ENCODE measurements around the gene TMEM244. TPM values are rescaled to one million over a fixed set of nuclear protein-coding genes. Genes with fewer than 3 reads are reported as not detected.

The TMEM244 gene
- total and polyA plus RNA-seq, 11 donors: not detected

GRCh38 chr6:129894921-129895320 is 33.8 kb upstream of the TMEM244 start:
- whole genome bisulfite sequencing, 4 donors: 80 to 90% (median 87%) methylated on average over 3 of the region's 3 CpGs
- intact Hi-C loops (cut with DNase I): loop anchor here in 8 of 10 donors (2.0 to 10.0 kb wide), 3 partner anchors 120 to 127 kb away; partner anchors contain the start of gene L3MBTL3 (in 2 of the 8)
- TF ChIP-seq POLR2A (IDR thresholded peaks at IDR 0.05) (no peak), CTCF (IDR thresholded peaks at IDR 0.05) (no peak)

GRCh38 chr6:129893640-129894039 is 32.5 kb upstream of the TMEM244 start:
- intact Hi-C loops (cut with DNase I): loop anchor here in 8 of 10 donors (2.0 to 10.0 kb wide), 3 partner anchors 121 to 129 kb away; partner anchors contain the start of gene L3MBTL3 (in 2 of the 8)

More at GRCh38 chr6:129894921-129895320, 33.8 kb upstream of the TMEM244 start:
- DNase-seq (no peak), ATAC-seq (no peak)
- H3K27ac ChIP-seq: peak overlapping the region in 1 of 12 donors; percentile 15
- peaks cover 0 to 19% (median 0%) of the 10 kb centered on the region in 12 donors for H3K4me1 ChIP-seq
- H3K27me3 ChIP-seq: no peaks in the 10 kb centered on the region
- no peak overlapping the region for H3K4me3 ChIP-seq
- H3K9me3 ChIP-seq: no peaks in the 10 kb centered on the region
- no peaks in the 10 kb centered on the region for H3K36me3 ChIP-seq

GRCh38 chr6:129890701-129891100 is 29.6 kb upstream of the TMEM244 start:
- no peak overlapping the region for H3K4me3 ChIP-seq
- no peaks in the 10 kb centered on the region for H3K27me3 ChIP-seq
- no peak for ATAC-seq
- intact Hi-C loops (cut with DNase I): loop anchor here in 7 of 10 donors (5.0 to 10.0 kb wide), 2 partner anchors 124 to 132 kb away; partner anchors contain the start of gene L3MBTL3 (in 2 of the 7)
- peaks cover 0 to 23% (median 0%) of the 10 kb centered on the region in 12 donors for H3K4me1 ChIP-seq
- no peaks in the 10 kb centered on the region for H3K9me3 ChIP-seq
- H3K27ac ChIP-seq: no peak overlapping the region
- no peak for TF ChIP-seq POLR2A (IDR thresholded peaks at IDR 0.05)
- 39 to 47% (median 42%) methylated on average over 4 of the region's 4 CpGs for WGBS, 4 donors
- no peaks in the 10 kb centered on the region for H3K36me3 ChIP-seq
- DNase-seq: no peak

More at GRCh38 chr6:129893640-129894039, 32.5 kb upstream of the TMEM244 start:
- no peak overlapping the region for H3K4me3 ChIP-seq
- H3K4me1 ChIP-seq: peaks cover 0 to 23% (median 0%) of the 10 kb centered on the region in 12 donors
- DNase-seq (no peak), ATAC-seq (no peak)
- H3K27ac ChIP-seq: no peak overlapping the region
- no peaks in the 10 kb centered on the region for H3K27me3 ChIP-seq
- no peaks in the 10 kb centered on the region for H3K9me3 ChIP-seq
- H3K36me3 ChIP-seq: no peaks in the 10 kb centered on the region
- TF ChIP-seq POLR2A (IDR thresholded peaks at IDR 0.05) (no peak), CTCF (IDR thresholded peaks at IDR 0.05) (peak in 8 of 12 donors; percentile 16 to 42 (median 32))

- DNase-seq: no peak
- intact Hi-C loops (cut with DNase I): loop anchor here in 7 of 10 donors (5.0 to 10.0 kb wide), 2 partner anchors 125 to 132 kb away; partner anchors contain the start of gene L3MBTL3 (in 2 of the 7)
- TF ChIP-seq POLR2A (IDR thresholded peaks at IDR 0.05) (no peak), CTCF (IDR thresholded peaks at IDR 0.05) (no peak)
These were observed 29.0 kb upstream of the TMEM244 start for GRCh38 chr6:129890164-129890563.

More at GRCh38 chr6:129890164-129890563, 29.0 kb upstream of the TMEM244 start:
- peaks cover 0 to 18% (median 0%) of the 10 kb centered on the region in 12 donors for H3K4me1 ChIP-seq
- H3K36me3 ChIP-seq: no peaks in the 10 kb centered on the region
- H3K4me3 ChIP-seq: no peak overlapping the region
- WGBS, 4 donors: 48 to 66% (median 59%) methylated on average over 2 of the region's 2 CpGs
- no peaks in the 10 kb centered on the region for H3K27me3 ChIP-seq
- H3K9me3 ChIP-seq: no peaks in the 10 kb centered on the region
- no peak overlapping the region for H3K27ac ChIP-seq
- no peak for ATAC-seq

Data from heart left ventricle (tissue), 16 donors.